Mesenchymal stem cell (in vitro differentiated cells and primary cell): ENCODE data around the gene SIK1.
A peak's percentile ranks its signal among the peaks of the same experiment; 100 is the strongest.

Source experiments
- DNase-seq: peaks from one replicate; pipeline ENCODE4 v3.0.0-alpha.2; 2013
- H2AFZ ChIP-seq: one replicate; pipeline ENCODE4 v1.6.1; 2013; ENCODE audit warnings: low read depth, mild to moderate bottlenecking, control low read depth, inconsistent platforms, low read length, moderate library complexity
- H2AK5ac ChIP-seq: 2 replicates; pipeline ENCODE4 v1.6.1; 2013; ENCODE audit warnings: low read length, moderate library complexity, mild to moderate bottlenecking, inconsistent platforms; ENCODE audit not compliant: severe bottlenecking
- H2BK120ac ChIP-seq: one replicate; pipeline ENCODE4 v1.6.1; 2013; ENCODE audit warnings: low read depth, mild to moderate bottlenecking, inconsistent platforms, low read length, moderate library complexity
- H2BK12ac ChIP-seq, 2 experiments: one replicate each; pipeline ENCODE4 v1.6.1; 2013; ENCODE audit warnings: inconsistent platforms in 2 of 2, low read length in 2 of 2, mild to moderate bottlenecking in 2 of 2, moderate library complexity in 2 of 2, control low read depth in 1 of 2
- H2BK15ac ChIP-seq: one replicate; pipeline ENCODE4 v1.6.1; 2013; ENCODE audit warnings: mild to moderate bottlenecking, low read depth, inconsistent platforms; ENCODE audit not compliant: poor library complexity, severe bottlenecking
- H2BK5ac ChIP-seq: 2 replicates; pipeline ENCODE4 v1.6.1; 2013; ENCODE audit warnings: low read depth, mild to moderate bottlenecking, low read length, control low read depth, inconsistent platforms; ENCODE audit not compliant: poor library complexity, severe bottlenecking
- H3K14ac ChIP-seq, 2 experiments: one replicate each; pipeline ENCODE4 v1.6.1; 2013; ENCODE audit warnings: inconsistent platforms in 2 of 2, low read length in 2 of 2, control low read depth in 1 of 2, mild to moderate bottlenecking in 1 of 2, moderate library complexity in 1 of 2
- H3K18ac ChIP-seq, 2 experiments: one replicate each; pipeline ENCODE4 v1.6.1; 2013; ENCODE audit warnings: inconsistent platforms in 2 of 2, low read length in 2 of 2, control low read depth in 1 of 2, low read depth in 1 of 2, mild to moderate bottlenecking in 1 of 2
- H3K23ac ChIP-seq, 2 experiments: one replicate each; pipeline ENCODE4 v1.6.1; 2013; ENCODE audit warnings: inconsistent platforms in 2 of 2, low read length in 2 of 2, mild to moderate bottlenecking in 2 of 2, moderate library complexity in 2 of 2, control low read depth in 1 of 2
- H3K27ac ChIP-seq: 2 replicates; pipeline ENCODE4 v1.5.1; 2013; ENCODE audit warnings: mild to moderate bottlenecking, moderate library complexity, low read length, control low read depth, inconsistent platforms; ENCODE audit not compliant: poor library complexity, severe bottlenecking
- H3K27me3 ChIP-seq, 2 experiments: 2 replicates each; pipeline versions ENCODE4 v1.6.1 to v1.7.0; 2013; ENCODE audit warnings: low read length in 2 of 2, mild to moderate bottlenecking in 2 of 2, moderate library complexity in 2 of 2, control low read depth in 1 of 2, inconsistent platforms in 1 of 2; ENCODE audit not compliant: control insufficient read depth in 1 of 2, insufficient read depth in 1 of 2
- H3K36me3 ChIP-seq, 2 experiments: 2 replicates each; pipeline versions ENCODE4 v1.6.1 to v1.7.0; 2013; ENCODE audit warnings: low read length in 2 of 2, control low read depth in 1 of 2, inconsistent platforms in 1 of 2, low read depth in 1 of 2, mild to moderate bottlenecking in 1 of 2; ENCODE audit not compliant: insufficient read depth in 2 of 2, control insufficient read depth in 1 of 2
- H3K4ac ChIP-seq, 2 experiments: one replicate each; pipeline ENCODE4 v1.6.1; 2013; ENCODE audit warnings: inconsistent platforms in 2 of 2, low read length in 2 of 2, mild to moderate bottlenecking in 2 of 2, moderate library complexity in 2 of 2, control low read depth in 1 of 2, low read depth in 1 of 2
- H3K4me1 ChIP-seq: 2 replicates; pipeline ENCODE4 v1.6.1; 2013; ENCODE audit warnings: low read depth, low read length, control low read depth; ENCODE audit not compliant: control insufficient read depth, insufficient read depth
- H3K4me2 ChIP-seq: 2 replicates; pipeline ENCODE4 v1.6.1; 2013; ENCODE audit warnings: low read length, mild to moderate bottlenecking, inconsistent platforms; ENCODE audit not compliant: poor library complexity, severe bottlenecking
- H3K4me3 ChIP-seq, 2 experiments: 2 replicates each; pipeline versions ENCODE4 v1.5.1 to v1.7.0; 2013; ENCODE audit warnings: low read length in 2 of 2, mild to moderate bottlenecking in 2 of 2, control low read depth in 1 of 2, low read depth in 1 of 2; ENCODE audit not compliant: insufficient read depth in 1 of 2
- H3K79me1 ChIP-seq: replicated peaks from 2 replicates; pipeline ENCODE4 v1.6.1; 2013; ENCODE audit warnings: mild to moderate bottlenecking, control low read depth, low read length, inconsistent platforms; ENCODE audit not compliant: poor library complexity, severe bottlenecking
- H3K9ac ChIP-seq: 2 replicates; pipeline ENCODE4 v1.7.0; 2013; ENCODE audit warnings: mild to moderate bottlenecking, low read length, moderate library complexity
- H3K9me3 ChIP-seq: 2 replicates; pipeline ENCODE4 v1.7.0; 2013; ENCODE audit warnings: mild to moderate bottlenecking, low read length; ENCODE audit not compliant: control insufficient read depth
- H4K8ac ChIP-seq: one replicate; pipeline ENCODE4 v1.6.1; 2013; ENCODE audit warnings: inconsistent platforms, mild to moderate bottlenecking, low read length, moderate library complexity
- H4K91ac ChIP-seq: one replicate; pipeline ENCODE4 v1.6.1; 2013; ENCODE audit warnings: mild to moderate bottlenecking, low read length, inconsistent platforms
- WGBS: methylation state at CpG from one replicate; pipeline ENCODE4 v1.1.7; 2013; ENCODE audit warnings: mixed read lengths; 5-methylcytosine and 5-hydroxymethylcytosine counted together

The SIK1 gene

GRCh38 chr21:43368685-43369084, 58.2 kb downstream of the SIK1 start:
- Histone ChIP-seq H2BK120ac (no peak overlapping the region), H3K27ac (no peak overlapping the region), H3K23ac (no peak overlapping the region), H3K14ac (peak overlapping the region in 1 of 2 experiments; percentile 69), H3K9ac (no peak overlapping the region), H3K4me1 (peaks cover 15% of the 10 kb centered on the region), H3K4ac (no peak overlapping the region), H3K27me3 (peaks cover 4 to 18% of the 10 kb centered on the region in 2 experiments), H2BK15ac (no peak overlapping the region), H3K4me2 (no peak overlapping the region), H3K79me1 (no peaks in the 10 kb centered on the region), H4K8ac (no peak overlapping the region), H3K9me3 (no peaks in the 10 kb centered on the region), H3K4me3 (no peak overlapping the region), H3K36me3 (no peaks in the 10 kb centered on the region), H3K18ac (no peak overlapping the region), H2AK5ac (no peak overlapping the region), H4K91ac (peak overlapping the region; percentile 20), H2BK12ac (no peak overlapping the region), H2AFZ (no peak overlapping the region), H2BK5ac (no peak overlapping the region)
- 97% methylated on average over 5 of the region's 6 CpGs for WGBS
- DNase-seq = no peak

- peaks cover 4 to 18% of the 10 kb centered on the region in 2 experiments for H3K27me3 ChIP-seq
- H2BK15ac ChIP-seq = no peak overlapping the region
- 87% methylated on average over 3 of the region's 4 CpGs for WGBS
- H3K4me2 ChIP-seq = no peak overlapping the region
- H3K4me3 ChIP-seq = no peak overlapping the region
- no peaks in the 10 kb centered on the region for H3K36me3 ChIP-seq
- no peak overlapping the region for H2BK120ac ChIP-seq
- no peak for DNase-seq
- H2AK5ac ChIP-seq = no peak overlapping the region
- no peak overlapping the region for H3K23ac ChIP-seq
- peaks cover 15% of the 10 kb centered on the region for H3K4me1 ChIP-seq
- no peak overlapping the region for H2AFZ ChIP-seq
- H2BK12ac ChIP-seq = no peak overlapping the region
- no peak overlapping the region for H3K27ac ChIP-seq
- H3K4ac ChIP-seq = no peak overlapping the region
- H3K9ac ChIP-seq = no peak overlapping the region
- no peak overlapping the region for H3K18ac ChIP-seq
- H2BK5ac ChIP-seq = no peak overlapping the region
- no peaks in the 10 kb centered on the region for H3K79me1 ChIP-seq
- no peak overlapping the region for H4K91ac ChIP-seq
- no peak overlapping the region for H3K14ac ChIP-seq
- no peak overlapping the region for H4K8ac ChIP-seq
- no peaks in the 10 kb centered on the region for H3K9me3 ChIP-seq
Measured at GRCh38 chr21:43367859-43368258, 59.1 kb downstream of the SIK1 start.

- Histone ChIP-seq H3K14ac (no peak overlapping the region), H2AK5ac (no peak overlapping the region), H3K4me2 (no peak overlapping the region), H3K9me3 (no peaks in the 10 kb centered on the region), H2AFZ (no peak overlapping the region), H3K79me1 (no peaks in the 10 kb centered on the region), H3K27me3 (peaks cover 4 to 18% of the 10 kb centered on the region in 2 experiments), H2BK12ac (no peak overlapping the region), H4K8ac (no peak overlapping the region), H3K4me3 (no peak overlapping the region), H3K23ac (no peak overlapping the region), H2BK15ac (no peak overlapping the region), H2BK5ac (no peak overlapping the region), H3K36me3 (no peaks in the 10 kb centered on the region), H3K18ac (no peak overlapping the region), H3K9ac (no peak overlapping the region), H4K91ac (peak overlapping the region; percentile 3), H3K4ac (no peak overlapping the region), H3K27ac (no peak overlapping the region), H3K4me1 (peaks cover 15% of the 10 kb centered on the region), H2BK120ac (no peak overlapping the region)
- 86% methylated on average over 16 of the region's 16 CpGs for WGBS
- DNase-seq = no peak
Measured at GRCh38 chr21:43367296-43367695, 59.6 kb downstream of the SIK1 start.

DNA sequence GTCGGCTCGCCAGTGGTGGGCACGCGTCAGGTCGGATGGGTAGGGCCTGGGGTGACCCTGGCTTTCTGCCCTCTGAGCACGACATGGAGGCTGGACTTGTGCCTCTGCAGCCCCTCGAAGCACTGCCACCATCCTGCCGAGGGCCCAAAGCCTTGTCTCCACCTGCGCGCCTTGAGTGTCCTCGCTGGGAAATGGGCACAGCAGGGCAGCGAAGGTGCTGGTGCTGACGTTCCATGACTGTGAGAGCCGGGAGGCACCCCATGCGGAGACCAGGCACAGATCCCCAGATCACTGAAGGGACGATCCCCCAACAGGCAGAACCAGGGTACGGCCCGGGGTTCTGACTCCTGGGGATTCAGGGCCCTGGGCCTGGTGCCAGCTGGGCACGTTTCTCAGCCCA, 60.3 kb downstream of the SIK1 start:
- Histone ChIP-seq H3K9ac (no peak overlapping the region), H3K9me3 (no peaks in the 10 kb centered on the region), H3K23ac (no peak overlapping the region), H4K91ac (no peak overlapping the region), H2BK15ac (no peak overlapping the region), H3K4ac (no peak overlapping the region), H3K4me2 (no peak overlapping the region), H3K18ac (no peak overlapping the region), H3K79me1 (no peaks in the 10 kb centered on the region), H2BK5ac (no peak overlapping the region), H3K36me3 (no peaks in the 10 kb centered on the region), H4K8ac (no peak overlapping the region), H3K4me1 (peaks cover 15% of the 10 kb centered on the region), H2AK5ac (no peak overlapping the region), H2BK120ac (no peak overlapping the region), H3K27ac (no peak overlapping the region), H3K4me3 (no peak overlapping the region), H3K14ac (no peak overlapping the region), H2AFZ (no peak overlapping the region), H3K27me3 (peaks cover 4 to 18% of the 10 kb centered on the region in 2 experiments), H2BK12ac (no peak overlapping the region)
- 94% methylated on average over 19 of the region's 19 CpGs for WGBS
- no peak for DNase-seq
